GM12872 (cell line): ENCODE measurements around the gene PIP5K1B.

Experiments used
- CTCF ChIP-seq: IDR thresholded peaks from 3 replicates; pipeline ENCODE4 v1.5.1; 2011; ENCODE audit warnings: low read depth, mild to moderate bottlenecking, low read length, moderate library complexity; ENCODE audit not compliant: insufficient read depth

The PIP5K1B gene

DNA sequence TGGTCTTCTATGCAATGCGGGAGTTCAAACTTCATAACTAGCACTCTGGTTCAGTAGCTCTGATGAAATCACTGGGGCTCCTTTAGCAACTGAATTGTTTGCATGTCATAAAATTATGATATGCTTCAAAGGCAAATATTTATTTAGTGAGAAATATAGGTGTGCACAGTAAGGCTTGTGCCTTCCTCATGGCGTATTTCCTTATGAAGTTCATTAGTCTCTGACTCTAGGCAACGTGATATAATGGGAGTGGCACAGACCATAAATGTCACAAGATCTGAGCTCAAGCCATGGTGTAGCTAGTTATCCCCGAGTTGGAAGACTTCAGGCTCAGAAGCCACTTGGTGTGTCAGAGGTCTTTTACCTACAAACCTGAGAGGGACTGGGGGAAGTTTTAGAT, 35.5 kb downstream of the PIP5K1B start:
- no peak for TF ChIP-seq CTCF

- TF ChIP-seq CTCF, result no peak
Observed at GRCh38 chr9:68741234-68741633, 36.2 kb downstream of the PIP5K1B start.

- TF ChIP-seq CTCF, result no peak
Observed at GRCh38 chr9:68741704-68742332, 36.8 kb downstream of the PIP5K1B start.

GRCh38 chr9:68742333-68742730, 37.3 kb downstream of the PIP5K1B start:
- TF ChIP-seq CTCF, result no peak

DNA sequence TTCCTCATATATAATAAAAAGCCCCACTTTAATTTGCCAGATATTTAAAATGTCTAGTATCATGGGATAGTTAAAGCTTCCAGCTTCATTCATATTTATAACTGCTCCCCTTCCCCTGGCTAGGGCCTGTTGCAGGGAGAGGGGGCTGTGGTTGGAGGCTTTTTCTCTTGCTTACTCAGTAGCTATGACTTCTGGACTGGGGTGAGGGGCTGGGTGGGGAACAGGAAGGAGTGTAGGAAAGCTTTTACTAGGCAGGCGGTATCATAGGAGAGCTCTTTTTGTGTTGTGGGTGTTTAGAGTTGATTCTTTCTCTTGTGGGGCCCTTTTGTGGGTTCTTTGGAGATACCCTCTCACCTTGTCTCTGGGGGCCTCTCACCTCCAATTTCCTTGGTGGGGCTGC, 39.4 kb downstream of the PIP5K1B start:
- no peak for TF ChIP-seq CTCF

DNA sequence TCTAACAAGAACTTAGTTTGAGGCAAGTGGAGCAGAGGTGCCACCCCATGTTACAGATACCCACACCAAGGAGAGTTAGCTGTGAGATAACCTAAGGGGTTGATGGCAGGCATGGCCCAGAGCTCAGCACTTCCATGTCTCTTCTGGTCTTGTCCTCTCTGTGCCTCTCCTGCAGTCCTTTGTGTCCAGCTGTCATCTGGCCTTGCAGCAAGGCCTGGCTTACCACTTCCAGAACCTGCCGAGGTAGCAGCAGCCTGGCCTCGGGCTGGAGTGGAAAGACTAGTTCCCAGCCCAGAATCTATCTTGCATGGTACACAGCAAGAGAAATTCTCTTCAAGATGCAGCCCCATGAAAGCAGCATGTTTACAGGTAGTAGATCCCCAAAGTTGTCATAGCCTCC, 41.5 kb downstream of the PIP5K1B start:
- no peak for TF ChIP-seq CTCF

DNA sequence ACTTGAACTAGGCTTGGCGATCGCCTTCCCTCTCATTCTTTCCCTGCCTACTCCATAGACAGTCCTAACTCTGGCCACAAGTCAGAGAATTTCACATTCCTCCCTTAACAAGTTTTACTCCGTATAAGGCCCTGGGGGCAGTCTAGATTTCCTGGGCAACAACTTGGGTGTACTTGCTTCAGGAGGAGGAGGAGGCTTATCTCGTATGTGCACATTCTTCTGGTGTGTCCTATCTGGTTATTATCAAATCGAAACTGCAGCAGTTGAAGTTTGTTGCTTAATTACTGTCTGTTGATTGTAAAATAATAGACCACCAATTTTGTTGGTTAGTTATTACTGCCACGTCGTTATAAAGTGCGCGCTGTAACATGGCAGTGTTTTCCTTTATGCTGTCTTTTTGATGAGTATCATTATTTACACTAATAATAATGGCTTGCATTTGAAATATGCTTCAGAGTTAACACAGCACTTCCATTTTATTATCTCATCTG, 42.0 kb downstream of the PIP5K1B start:
- no peak for TF ChIP-seq CTCF
